Retinal pigment epithelial cell (primary cell): ENCODE measurements around the gene DENND1C.
A peak's percentile ranks its signal among the peaks of the same experiment; 100 is the strongest.

ENCODE experiments used
- DNase-seq: peaks from one replicate; pipeline ENCODE4 v3.0.0-alpha.2; 2010; ENCODE audit warnings: low read depth
- H3K4me3 ChIP-seq: 2 replicates; pipeline ENCODE4 v1.5.1; 2011; ENCODE audit warnings: mild to moderate bottlenecking, low read length, control low read depth, moderate library complexity
- TF ChIP-seq, protein P1 (sequence below): conservative IDR thresholded peaks from 2 replicates; pipeline ENCODE4 v1.5.1; 2011; ENCODE audit warnings: low read depth, low read length, control low read depth, inconsistent platforms

DENND1C gene

DNA sequence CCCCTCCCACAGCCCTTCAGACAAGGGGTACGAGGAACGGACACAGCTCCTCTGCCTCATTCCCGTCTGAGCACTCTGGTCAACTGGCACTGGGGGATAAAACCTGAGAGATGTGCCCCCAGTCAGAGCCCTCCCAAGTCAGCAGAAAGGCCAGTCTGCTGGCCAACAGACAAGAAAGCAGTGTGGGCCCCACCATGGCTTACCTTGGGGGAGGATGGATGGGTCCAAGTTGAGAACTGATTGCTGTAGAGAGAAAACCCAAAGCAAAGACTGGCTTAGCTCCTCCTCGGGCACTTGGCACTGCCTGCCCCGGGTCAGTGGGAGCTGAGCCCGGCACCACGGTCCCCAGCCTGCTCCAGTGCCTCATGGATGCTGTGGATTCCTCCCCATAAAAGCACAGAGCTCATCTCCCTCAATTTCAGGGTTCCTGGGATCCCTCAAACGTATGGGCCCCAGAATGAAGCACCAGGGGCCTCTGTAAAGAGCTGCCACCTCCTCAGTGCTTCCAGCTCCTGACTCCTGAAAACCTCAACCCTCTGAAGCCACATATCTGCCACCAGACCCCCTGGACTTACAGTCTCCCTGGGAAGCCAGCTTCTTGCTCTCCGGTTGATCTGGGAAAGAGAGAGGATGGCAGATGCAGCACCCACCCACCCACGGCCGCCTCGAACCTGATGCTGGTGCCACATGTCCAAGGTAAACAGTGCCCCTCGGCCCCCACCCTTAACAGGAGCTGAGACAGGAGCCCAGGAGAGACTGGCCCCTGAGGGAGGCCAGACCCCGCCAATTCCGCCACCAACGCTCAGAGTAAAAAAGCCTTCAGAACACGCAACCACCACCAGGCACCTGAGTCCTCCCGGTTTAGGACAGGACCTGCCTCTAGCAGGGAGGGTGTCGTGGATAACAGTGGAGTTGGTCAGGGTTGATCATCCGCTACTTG, 60.2 kb downstream of the DENND1C start:
- TF ChIP-seq, protein P1, sequence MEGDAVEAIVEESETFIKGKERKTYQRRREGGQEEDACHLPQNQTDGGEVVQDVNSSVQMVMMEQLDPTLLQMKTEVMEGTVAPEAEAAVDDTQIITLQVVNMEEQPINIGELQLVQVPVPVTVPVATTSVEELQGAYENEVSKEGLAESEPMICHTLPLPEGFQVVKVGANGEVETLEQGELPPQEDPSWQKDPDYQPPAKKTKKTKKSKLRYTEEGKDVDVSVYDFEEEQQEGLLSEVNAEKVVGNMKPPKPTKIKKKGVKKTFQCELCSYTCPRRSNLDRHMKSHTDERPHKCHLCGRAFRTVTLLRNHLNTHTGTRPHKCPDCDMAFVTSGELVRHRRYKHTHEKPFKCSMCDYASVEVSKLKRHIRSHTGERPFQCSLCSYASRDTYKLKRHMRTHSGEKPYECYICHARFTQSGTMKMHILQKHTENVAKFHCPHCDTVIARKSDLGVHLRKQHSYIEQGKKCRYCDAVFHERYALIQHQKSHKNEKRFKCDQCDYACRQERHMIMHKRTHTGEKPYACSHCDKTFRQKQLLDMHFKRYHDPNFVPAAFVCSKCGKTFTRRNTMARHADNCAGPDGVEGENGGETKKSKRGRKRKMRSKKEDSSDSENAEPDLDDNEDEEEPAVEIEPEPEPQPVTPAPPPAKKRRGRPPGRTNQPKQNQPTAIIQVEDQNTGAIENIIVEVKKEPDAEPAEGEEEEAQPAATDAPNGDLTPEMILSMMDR: no peak
- H3K4me3 ChIP-seq: no peak overlapping the region
- DNase-seq: no peak

DNA sequence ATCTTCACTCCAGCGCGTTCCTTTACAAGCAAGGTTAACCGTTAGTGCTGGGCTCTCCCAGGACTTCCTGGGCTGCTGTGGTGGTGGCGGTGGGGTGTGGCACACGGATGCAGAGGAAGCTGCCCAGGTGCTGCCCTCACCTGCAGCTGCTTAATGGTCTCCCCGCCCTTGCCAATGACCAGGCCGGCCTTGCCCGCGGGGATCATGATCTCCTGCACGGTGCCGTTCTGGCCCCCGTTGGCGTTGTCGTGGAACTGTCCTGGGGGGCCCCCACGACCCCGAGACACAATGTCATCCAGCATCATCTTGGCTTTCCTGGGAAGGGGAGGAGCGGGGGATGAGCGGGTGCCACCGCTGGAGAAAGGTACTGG, 63.0 kb downstream of the DENND1C start:
- H3K4me3 ChIP-seq: no peak overlapping the region
- DNase-seq: no peak
- TF ChIP-seq, protein P1: no peak

DNA sequence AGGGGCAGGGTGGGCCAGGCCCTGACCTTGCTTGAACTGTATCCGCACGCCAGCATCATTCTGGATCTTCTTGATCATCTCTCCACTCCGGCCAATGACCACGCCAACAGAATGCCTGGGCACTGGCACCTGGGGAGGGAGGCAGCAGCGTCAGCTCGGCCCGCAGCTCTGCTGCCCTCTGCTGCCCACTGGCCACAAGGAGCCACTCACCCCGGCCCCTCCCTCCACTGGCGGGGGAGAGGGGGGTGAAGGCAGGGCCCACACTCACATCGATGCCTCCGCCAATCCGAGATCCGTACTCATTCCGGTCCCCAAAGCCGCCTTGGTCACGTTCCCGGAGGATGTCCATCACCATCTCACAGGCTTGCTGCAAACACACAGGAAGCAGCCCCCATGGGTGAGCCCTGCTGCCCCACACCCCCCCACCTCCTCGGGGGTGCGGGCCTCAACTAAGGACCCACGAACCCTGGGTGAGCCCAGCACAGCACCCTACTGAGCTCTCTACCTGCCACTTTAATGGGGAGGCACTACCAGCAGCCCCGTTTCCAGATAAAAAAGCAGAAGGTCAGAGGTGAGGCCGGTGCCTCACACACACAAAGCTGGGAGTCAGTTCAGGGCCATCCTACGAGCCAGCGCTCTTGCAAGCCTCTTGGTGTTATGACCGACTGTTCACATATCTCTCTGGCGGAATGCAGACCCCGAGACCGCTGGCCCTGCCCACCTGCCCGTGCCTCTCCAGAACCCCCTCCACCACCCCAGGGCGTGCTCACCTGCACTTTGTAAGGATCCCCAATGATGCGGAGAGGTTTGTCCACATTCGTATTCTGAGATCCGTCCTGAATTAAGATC, 63.6 kb downstream of the DENND1C start:
- TF ChIP-seq, protein P1: peak; percentile 65
- no peak for DNase-seq
- H3K4me3 ChIP-seq: no peak overlapping the region
